Spleen (tissue), 7 donors: ENCODE results near the gene JADE3.

Source experiments
- POLR2A ChIP-seq, 3 donors: fragments of 450-650 bp; IDR thresholded peaks; one replicate each; pipeline ENCODE4 v1.5.1; 2017; ENCODE audit warnings: antibody characterized with exemption in 3 of 3, mild to moderate bottlenecking in 1 of 3
- POLR2AphosphoS5 ChIP-seq, 3 donors: sonication (generic); formaldehyde crosslinking; IDR thresholded peaks; one replicate each; pipeline ENCODE4 v1.5.1; 2017; ENCODE audit warnings: antibody characterized with exemption in 3 of 3
- TF ChIP-seq, protein P1 (sequence below), 11 experiments: fragments of 200-600 bp in 7 of 11; fragments of 450-650 bp in 4 of 11; sonication (generic) in 4 of 11; IDR thresholded peaks in 8 of 11; conservative IDR thresholded peaks in 3 of 11; 1 replicate in 7 of 11; 2 replicates in 4 of 11; pipeline versions ENCODE4 v1.4.0 to v1.8.0; 2016 to 2021; ENCODE audit warnings: antibody characterized with exemption in 11 of 11, inconsistent platforms in 4 of 11, mild to moderate bottlenecking in 1 of 11
- donor health status: DM: no; HTN: no; CAD: no; lungs with moderate emphysema.
- donor health status: DM: no; HTN: no; CAD: no.
- donor health status: DM: no; HTN: no; CAD: no.

DNA sequence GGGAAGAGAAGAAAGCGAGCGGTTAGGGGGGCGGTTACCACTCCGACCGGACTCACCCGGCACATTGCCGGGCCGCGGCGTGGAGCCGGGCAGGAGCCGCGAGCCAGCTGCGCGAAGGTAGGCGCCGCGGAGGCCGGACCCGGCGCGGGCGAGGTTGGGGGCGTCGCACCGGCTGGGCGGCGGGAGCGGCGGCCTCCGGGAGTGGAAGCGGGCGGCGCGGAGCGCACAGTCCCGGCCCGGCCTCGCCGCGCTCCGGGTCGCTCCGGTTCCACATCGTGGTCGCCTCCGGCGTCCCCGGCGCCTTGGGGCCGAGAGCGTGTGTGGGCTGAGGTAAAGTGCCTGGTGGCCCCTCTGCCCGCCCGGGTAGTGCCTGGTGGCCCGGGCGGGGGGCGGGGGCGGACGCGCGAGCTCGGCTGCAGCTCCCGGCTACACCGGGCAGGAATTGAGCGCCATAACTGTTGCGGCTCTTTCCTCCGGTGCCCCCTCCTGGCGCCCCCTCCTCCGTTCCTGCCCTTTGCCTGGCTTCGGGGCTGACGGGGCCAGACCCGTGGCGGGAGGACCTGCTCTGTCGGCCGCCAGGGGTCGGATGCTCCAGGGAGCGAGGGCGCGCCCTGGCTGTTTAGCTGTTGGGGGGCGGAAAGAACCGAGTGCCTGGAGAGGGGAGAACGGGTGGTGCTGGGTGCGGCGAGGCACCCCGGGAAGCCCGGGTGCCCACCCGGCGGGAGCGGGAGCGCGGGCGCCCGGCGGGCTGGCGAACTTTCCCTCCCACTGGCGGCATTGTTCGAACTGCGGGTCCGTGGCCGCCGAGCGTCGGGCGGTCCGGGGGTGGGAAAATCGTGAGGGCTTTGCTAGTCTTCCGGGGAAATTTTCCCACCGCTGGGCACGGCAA is 626 bp downstream of the JADE3 start:
- TF ChIP-seq, protein P1, sequence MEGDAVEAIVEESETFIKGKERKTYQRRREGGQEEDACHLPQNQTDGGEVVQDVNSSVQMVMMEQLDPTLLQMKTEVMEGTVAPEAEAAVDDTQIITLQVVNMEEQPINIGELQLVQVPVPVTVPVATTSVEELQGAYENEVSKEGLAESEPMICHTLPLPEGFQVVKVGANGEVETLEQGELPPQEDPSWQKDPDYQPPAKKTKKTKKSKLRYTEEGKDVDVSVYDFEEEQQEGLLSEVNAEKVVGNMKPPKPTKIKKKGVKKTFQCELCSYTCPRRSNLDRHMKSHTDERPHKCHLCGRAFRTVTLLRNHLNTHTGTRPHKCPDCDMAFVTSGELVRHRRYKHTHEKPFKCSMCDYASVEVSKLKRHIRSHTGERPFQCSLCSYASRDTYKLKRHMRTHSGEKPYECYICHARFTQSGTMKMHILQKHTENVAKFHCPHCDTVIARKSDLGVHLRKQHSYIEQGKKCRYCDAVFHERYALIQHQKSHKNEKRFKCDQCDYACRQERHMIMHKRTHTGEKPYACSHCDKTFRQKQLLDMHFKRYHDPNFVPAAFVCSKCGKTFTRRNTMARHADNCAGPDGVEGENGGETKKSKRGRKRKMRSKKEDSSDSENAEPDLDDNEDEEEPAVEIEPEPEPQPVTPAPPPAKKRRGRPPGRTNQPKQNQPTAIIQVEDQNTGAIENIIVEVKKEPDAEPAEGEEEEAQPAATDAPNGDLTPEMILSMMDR (IDR thresholded peaks at IDR 0.05 in 8 of 11, conservative IDR thresholded peaks at IDR 0.05 in 3 of 11) = peak in 10 of 11 experiments; percentile 20 to 63 (median 49)
- TF ChIP-seq POLR2AphosphoS5 (IDR thresholded peaks at IDR 0.05) (peak in 2 of 3 donors; percentile 40 to 63), POLR2A (IDR thresholded peaks at IDR 0.05) (no peak)
